ENCODE results near the gene ITIH5. TPM values are rescaled to one million over a fixed set of nuclear protein-coding genes. Genes with fewer than 3 reads are reported as not detected.

ITIH5 gene
- total and polyA plus RNA-seq, 2 of the 13 experiments (the other 11 are each of a cell fraction or from before 2014, with no cell fraction given) = 4.7 to 8.9 TPM

- TF ChIP-seq, protein P1, sequence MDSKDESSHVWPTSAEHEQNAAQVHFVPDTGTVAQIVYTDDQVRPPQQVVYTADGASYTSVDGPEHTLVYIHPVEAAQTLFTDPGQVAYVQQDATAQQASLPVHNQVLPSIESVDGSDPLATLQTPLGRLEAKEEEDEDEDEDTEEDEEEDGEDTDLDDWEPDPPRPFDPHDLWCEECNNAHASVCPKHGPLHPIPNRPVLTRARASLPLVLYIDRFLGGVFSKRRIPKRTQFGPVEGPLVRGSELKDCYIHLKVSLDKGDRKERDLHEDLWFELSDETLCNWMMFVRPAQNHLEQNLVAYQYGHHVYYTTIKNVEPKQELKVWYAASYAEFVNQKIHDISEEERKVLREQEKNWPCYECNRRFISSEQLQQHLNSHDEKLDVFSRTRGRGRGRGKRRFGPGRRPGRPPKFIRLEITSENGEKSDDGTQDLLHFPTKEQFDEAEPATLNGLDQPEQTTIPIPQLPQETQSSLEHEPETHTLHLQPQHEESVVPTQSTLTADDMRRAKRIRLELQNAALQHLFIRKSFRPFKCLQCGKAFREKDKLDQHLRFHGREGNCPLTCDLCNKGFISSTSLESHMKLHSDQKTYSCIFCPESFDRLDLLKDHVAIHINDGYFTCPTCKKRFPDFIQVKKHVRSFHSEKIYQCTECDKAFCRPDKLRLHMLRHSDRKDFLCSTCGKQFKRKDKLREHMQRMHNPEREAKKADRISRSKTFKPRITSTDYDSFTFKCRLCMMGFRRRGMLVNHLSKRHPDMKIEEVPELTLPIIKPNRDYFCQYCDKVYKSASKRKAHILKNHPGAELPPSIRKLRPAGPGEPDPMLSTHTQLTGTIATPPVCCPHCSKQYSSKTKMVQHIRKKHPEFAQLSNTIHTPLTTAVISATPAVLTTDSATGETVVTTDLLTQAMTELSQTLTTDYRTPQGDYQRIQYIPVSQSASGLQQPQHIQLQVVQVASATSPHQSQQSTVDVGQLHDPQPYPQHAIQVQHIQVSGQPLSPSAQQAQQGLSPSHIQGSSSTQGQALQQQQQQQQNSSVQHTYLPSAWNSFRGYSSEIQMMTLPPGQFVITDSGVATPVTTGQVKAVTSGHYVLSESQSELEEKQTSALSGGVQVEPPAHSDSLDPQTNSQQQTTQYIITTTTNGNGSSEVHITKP (CRISPR knock-in tag; IDR thresholded peaks at IDR 0.05; ENCODE audit: low read depth) = peak; percentile 57; the same call in 1 of the 2 replicates
- TF ChIP-seq, protein P2, sequence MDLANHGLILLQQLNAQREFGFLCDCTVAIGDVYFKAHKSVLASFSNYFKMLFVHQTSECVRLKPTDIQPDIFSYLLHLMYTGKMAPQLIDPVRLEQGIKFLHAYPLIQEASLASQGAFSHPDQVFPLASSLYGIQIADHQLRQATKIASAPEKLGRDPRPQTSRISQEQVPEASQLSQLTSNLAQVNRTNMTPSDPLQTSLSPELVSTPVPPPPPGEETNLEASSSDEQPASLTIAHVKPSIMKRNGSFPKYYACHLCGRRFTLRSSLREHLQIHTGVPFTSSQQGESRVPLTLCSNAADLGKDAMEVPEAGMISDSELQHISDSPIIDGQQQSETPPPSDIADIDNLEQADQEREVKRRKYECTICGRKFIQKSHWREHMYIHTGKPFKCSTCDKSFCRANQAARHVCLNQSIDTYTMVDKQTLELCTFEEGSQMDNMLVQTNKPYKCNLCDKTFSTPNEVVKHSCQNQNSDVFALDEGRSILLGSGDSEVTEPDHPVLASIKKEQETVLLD (CRISPR knock-in tag; IDR thresholded peaks at IDR 0.05; ENCODE audit: low read depth) = no peak
- TF ChIP-seq ZBTB3 (CRISPR knock-in tag; IDR thresholded peaks at IDR 0.05; ENCODE audit: borderline replicate concordance, low read depth) = 0 out of 2 replicates have a peak, but pooled peaks have one; percentile 22
- 0 out of 2 replicates have a peak, but pooled peaks have one; percentile 22 for TF ChIP-seq GATAD1 (CRISPR knock-in tag; IDR thresholded peaks at IDR 0.05)
- no peak for TF ChIP-seq HOXD1 (CRISPR knock-in tag; IDR thresholded peaks at IDR 0.05)
- 0 out of 2 replicates have a peak, but pooled peaks have one; percentile 28 for TF ChIP-seq HOXA5 (CRISPR knock-in tag; IDR thresholded peaks at IDR 0.05)
- TF ChIP-seq HHEX (CRISPR knock-in tag; IDR thresholded peaks at IDR 0.05) = no peak
- peak; percentile 39 for TF ChIP-seq SP4 (CRISPR knock-in tag; IDR thresholded peaks at IDR 0.05)
- 0 out of 4 replicates have a peak, but pooled peaks of 1 of the 2 experiments have one; percentile 9 for TF ChIP-seq KLF16 (CRISPR knock-in tag; IDR thresholded peaks at IDR 0.05)
- TF ChIP-seq ZNF230 (CRISPR knock-in tag; IDR thresholded peaks at IDR 0.05) = no peak
- TF ChIP-seq ZNF24 (IDR thresholded peaks at IDR 0.05) = no peak
- no peak for TF ChIP-seq NRL (CRISPR knock-in tag; IDR thresholded peaks at IDR 0.05; ENCODE audit: borderline replicate concordance)
- 0 out of 2 replicates have a peak, but pooled peaks have one; percentile 7 for TF ChIP-seq MAZ (IDR thresholded peaks at IDR 0.05; ENCODE audit: borderline replicate concordance, low read depth, low read length)
- 0 out of 2 replicates have a peak, but pooled peaks have one; percentile 49 for TF ChIP-seq MAZ (CRISPR knock-in tag; IDR thresholded peaks at IDR 0.05; ENCODE audit: low read depth)
- 0 out of 2 replicates have a peak, but pooled peaks have one; percentile 19 for TF ChIP-seq PHF20 (CRISPR knock-in tag; IDR thresholded peaks at IDR 0.05)
- 0 out of 2 replicates have a peak, but pooled peaks have one; percentile 42 for TF ChIP-seq ZNF414 (CRISPR knock-in tag; IDR thresholded peaks at IDR 0.05)
- TF ChIP-seq, protein P3, sequence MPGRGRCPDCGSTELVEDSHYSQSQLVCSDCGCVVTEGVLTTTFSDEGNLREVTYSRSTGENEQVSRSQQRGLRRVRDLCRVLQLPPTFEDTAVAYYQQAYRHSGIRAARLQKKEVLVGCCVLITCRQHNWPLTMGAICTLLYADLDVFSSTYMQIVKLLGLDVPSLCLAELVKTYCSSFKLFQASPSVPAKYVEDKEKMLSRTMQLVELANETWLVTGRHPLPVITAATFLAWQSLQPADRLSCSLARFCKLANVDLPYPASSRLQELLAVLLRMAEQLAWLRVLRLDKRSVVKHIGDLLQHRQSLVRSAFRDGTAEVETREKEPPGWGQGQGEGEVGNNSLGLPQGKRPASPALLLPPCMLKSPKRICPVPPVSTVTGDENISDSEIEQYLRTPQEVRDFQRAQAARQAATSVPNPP (CRISPR knock-in tag; IDR thresholded peaks at IDR 0.05) = no peak
These were observed 125.4 kb downstream of the ITIH5 start (continued) for GRCh38 chr10:7541137-7542087.
